GM21360 (cell line): ENCODE results near the gene BMP8A.
"Not testable (repeated sequence)": the region's sequence is repeated elsewhere in the genome, so short reads cannot be mapped to it uniquely, and the experiment has no call there.

Experiments
- ATAC-seq: cut with Tn5 transposase; IDR thresholded peaks from one replicate; pipeline ENCODE4 v1.9.1; 2021; ENCODE audit warnings: mild to moderate bottlenecking, moderate library complexity; ENCODE audit not compliant: unreplicated experiment

Gene BMP8A

DNA sequence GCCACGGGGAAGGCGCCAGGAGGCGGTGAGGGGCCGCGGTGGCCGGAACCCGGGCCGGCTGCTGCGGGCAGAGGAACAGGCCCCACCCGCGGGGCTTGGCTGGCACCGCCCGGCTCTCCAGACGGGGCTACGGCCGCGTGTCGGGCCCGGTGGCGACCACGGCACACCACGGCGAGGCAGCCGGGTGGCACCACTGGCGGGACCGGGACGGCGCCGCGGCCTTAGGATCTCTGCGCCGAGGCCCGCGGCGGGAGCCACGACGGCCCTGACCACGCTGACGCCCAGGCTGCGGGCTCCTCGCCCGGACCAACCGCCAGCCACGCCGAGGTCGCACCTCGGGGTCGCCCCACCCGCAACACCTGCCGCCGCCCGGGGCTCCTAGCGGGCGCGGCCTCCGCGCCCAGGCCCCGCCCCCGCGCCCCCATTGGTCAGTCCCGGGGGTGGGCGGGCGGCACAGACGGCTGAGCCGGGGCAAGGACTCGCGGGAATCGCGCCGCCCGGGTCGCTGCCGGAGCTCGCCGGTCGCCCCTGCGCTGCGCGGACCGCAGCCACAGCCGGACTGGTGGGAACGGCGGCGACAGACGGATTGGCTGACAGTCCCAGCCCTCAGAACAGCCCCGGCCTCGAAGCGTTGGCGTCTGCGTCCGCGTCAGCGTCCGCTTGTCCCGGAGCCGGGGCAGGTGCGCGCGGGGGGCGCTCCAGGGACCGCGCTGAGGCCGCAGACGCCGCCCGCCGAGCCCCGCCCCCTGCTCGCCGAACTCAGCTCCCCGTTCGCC, at the start of gene BMP8A:
Gene BMP8A, plus strand, starts transcription at position 491 of the 776 bp plus-strand sequence. CDS start 356 bp downstream, outside the sequence.
- ATAC-seq, result peak; percentile 79

- ATAC-seq, result no peak
These were observed 49.6 kb upstream of the BMP8A start for GRCh38 chr1:39441797-39442196.

DNA sequence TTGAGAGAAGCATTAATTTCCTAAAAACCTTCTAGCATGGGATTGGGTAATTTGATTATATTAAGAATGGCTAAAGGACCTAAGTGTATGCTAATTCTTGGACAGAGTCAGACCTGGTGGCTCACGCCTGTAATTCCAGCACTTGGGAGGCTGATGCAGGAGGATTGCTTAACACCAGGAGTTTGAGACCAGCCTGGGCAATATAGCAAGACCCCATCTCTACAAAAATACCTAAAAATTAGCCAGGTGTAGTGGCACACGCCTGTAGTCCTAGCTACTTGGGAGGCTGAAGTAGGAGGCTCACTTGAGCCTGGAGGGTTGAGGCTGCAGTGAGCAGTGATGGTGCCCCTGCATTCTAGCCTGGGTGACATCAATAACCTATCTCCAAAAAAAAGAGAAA, 45.9 kb upstream of the BMP8A start:
- ATAC-seq, result no peak

DNA sequence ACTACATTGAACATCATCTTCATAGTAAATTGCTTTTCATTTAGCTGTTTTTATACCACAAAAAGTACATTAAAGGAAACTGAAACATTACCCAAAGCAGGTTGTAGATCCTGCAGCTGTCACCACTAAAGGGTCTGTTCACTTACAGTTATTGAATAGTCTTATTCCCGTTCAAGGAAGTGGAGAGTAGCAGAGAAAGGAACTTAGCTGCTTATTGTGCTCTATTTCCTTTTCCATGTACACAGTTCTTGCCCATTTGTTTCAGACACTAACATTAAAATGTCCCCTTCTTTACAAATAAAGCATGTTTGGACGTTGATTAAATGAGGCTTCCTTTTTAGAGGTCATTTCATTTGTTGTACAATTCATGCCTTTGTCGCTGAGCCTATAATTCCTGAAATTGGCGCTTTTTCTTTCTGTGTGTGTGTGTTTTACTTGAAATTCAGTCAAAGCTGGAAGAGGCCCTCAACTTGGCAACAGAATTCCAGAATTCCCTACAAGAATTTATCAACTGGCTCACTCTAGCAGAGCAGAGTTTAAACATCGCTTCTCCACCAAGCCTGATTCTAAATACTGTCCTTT, 44.4 kb upstream of the BMP8A start:
- ATAC-seq, result no peak

DNA sequence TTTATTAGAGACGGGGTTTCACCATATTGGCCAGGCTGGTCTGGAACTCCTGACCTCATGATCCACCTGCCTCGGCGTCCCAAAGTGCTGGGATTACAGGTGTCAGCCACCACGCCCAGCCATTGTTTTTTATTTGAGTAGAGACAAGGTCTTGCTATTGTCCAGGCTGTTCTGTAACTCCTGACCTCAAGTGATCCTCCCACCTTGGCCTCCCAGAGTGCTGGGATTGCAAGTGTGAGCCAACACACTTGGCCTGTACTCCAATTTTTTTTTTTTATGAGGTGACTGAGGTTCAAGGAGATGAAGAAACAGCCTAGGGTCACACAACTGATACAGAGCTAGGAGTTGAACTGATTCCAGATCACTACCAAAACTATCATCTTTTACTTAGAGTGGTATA, 41.4 kb upstream of the BMP8A start:
- ATAC-seq, result not testable (repeated sequence)

DNA sequence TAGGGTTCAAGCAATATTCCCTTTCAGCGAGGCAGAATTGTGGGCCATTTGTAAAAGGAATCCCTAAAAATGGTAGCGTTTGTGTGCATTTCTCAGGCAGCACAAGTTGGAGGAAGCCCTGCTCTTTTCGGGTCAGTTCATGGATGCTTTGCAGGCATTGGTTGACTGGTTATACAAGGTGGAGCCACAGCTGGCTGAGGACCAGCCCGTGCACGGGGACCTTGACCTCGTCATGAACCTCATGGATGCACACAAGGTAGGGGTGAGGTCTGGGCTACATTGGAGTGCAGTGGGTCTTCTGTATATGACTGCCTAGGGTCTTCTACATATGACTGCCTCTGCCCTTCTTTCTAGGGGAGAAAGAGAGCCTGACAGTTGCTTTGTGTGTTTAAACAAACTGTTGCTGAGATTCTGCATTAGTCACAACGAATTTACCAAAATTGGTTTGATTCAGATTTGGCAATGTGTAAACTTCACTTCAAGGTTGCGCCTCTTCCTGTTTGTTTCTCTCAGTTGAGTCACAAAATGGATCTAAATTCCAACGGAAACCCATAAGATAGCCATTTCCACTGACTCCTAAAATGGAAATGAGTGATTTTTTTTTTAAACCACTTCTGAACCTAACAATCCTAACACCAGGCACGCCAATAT, 40.4 kb upstream of the BMP8A start:
- no peak for ATAC-seq

- no peak for ATAC-seq
These were observed 39.4 kb upstream of the BMP8A start for GRCh38 chr1:39452081-39452480.

DNA sequence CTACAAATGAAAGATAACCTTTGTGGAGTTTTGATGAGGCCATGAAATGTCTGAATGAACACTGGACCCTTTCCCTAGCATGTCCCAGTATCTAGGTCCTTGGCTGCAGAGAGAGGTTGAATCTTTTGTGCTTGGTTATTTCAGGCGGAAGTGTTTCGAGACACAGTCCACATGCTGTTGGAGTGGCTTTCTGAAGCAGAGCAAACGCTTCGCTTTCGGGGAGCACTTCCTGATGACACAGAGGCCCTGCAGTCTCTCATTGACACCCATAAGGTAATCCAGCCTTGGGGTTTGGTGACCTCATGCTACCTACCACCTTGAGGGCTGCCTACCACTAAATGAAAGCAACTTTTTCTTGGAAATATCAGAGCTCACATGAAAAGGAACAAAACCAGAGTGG, 38.9 kb upstream of the BMP8A start:
- ATAC-seq, result no peak

DNA sequence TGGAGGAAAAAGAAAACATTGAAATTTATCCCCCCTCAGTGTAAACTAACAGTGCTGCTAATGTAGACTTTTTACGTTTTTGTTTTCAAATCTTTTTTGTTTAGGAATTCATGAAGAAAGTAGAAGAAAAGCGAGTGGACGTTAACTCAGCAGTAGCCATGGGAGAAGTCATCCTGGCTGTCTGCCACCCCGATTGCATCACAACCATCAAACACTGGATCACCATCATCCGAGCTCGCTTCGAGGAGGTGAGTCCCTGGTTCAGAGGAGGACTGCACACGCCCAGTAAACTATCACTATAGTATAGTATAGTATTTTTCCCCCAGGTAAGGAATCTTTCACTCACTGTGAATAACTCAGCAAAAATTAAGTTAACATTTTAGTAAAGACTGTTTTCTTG, 37.8 kb upstream of the BMP8A start:
- no peak for ATAC-seq

DNA sequence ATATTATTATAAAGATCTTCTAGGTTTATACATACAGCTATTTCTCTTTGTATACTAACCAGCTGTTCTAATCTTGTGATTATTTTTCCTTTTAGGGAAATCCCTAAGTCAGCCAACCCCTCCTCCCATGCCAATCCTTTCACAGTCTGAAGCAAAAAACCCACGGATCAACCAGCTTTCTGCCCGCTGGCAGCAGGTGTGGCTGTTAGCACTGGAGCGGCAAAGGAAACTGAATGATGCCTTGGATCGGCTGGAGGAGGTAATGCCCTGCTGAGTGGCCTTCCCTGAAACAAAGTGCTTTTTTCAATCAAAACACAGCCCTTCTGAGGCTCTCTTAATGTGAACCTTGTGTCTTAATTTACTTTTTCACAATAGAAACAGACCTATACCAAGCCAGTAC, 32.4 kb upstream of the BMP8A start:
- no peak for ATAC-seq

GRCh38 chr1:39462074-39462473, 29.4 kb upstream of the BMP8A start:
- no peak for ATAC-seq

- no peak for ATAC-seq
These were observed 24.9 kb upstream of the BMP8A start for GRCh38 chr1:39466413-39467107.

- not testable (repeated sequence) for ATAC-seq
These were observed 24.2 kb upstream of the BMP8A start for GRCh38 chr1:39467108-39467720.

DNA sequence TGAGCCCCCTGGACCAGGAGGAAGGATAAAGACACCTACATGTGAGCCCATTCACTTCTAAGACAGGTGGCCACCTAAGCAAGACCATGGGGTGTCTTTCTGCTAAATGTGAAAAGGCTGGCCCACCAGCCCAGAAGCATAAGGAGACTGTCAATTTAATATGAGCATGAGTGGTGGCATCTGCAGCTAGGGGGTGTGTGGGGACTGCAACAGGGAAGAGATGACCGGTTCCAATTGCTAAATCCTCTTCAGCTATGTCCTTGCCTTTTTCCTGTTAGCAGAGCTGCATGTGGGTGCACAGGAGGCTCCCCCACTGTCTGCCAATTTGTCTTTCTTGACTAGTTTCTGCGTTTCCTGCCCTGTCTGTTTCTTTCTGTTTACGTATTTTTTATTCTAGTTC, 22.3 kb upstream of the BMP8A start:
- ATAC-seq, result no peak

DNA sequence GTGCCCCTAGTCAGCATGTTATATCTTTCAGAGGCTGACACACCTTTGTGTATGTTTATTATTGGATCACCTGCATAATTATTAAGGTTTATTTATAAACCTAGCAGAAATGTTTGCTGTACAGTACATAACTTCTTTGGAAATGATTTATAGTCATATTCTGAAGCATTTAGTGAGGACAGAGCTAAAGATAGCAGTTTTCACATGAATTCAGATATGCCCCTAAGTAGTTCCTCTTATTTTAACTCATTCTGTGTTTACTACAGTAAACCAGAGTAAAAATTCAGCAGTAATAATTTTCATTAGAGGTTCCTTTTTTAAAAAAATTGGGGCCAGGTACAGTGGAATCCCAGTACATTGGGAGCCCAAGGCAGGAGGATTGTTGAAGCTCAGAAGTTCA, 21.4 kb upstream of the BMP8A start:
- no peak for ATAC-seq

DNA sequence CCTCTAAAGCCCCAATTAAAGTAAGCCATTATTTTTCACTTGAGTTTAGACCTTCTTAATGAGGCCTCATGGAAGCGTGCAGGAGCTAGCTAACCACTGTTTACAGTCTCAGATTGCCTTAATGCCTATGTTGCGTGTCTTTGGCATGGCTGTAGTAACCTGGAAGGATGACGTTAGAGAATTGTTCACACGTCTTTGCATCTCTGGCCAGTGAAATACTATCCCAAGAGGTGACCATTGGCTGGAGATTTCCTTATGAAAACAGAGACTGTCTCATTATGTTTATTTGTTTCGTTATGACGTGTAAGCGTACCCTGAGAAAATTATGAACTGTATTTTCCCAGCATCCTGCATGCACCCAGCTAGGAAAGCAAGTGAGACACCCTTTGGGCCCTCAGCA, 18.6 kb upstream of the BMP8A start:
- ATAC-seq, result no peak

- ATAC-seq, result no peak
These were observed 18.1 kb upstream of the BMP8A start for GRCh38 chr1:39473324-39473723.

- no peak for ATAC-seq
These were observed 16.6 kb upstream of the BMP8A start for GRCh38 chr1:39474810-39475209.

DNA sequence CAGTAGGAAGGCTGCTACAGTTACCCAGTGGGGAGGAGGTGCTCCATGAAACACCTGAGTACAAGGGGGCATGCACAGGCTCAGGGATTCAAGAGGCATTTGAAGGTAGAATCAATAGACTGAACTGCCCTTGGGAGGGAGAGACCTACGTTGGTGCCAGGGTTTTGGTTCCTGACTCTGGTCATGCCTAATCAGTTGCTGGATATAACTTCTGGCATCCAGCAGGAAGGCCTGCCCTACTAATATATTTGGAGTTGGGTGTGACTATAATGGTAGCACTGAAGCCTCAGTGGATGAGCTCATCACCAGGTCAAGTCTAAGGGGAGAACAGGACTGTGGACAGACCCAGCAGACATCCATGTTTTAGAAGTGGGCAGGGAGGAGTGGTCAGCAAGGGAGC, 15.9 kb upstream of the BMP8A start:
- not testable (repeated sequence) for ATAC-seq

- no peak for ATAC-seq
These were observed 13.1 kb upstream of the BMP8A start for GRCh38 chr1:39478126-39478915.
